Esophagus (tissue), 2 donors: ENCODE measurements around the gene LONP1. TPM values are rescaled to one million over a fixed set of nuclear protein-coding genes. Genes with fewer than 3 reads are reported as not detected.
"Not testable (repeated sequence)": the region's sequence is repeated elsewhere in the genome, so short reads cannot be mapped to it uniquely, and the experiment has no call there.

ENCODE experiments used
- H3K27ac ChIP-seq, 2 donors: one replicate each; pipeline ENCODE4 v1.5.1; 2013; ENCODE audit warnings: low read depth in 2 of 2, mild to moderate bottlenecking in 2 of 2, inconsistent platforms in 1 of 2, low read length in 1 of 2, moderate library complexity in 1 of 2
- H3K27me3 ChIP-seq, 2 donors: one replicate each; pipeline ENCODE4 v1.6.1; 2013; ENCODE audit warnings: low read length in 2 of 2, control low read depth in 1 of 2, mild to moderate bottlenecking in 1 of 2; ENCODE audit not compliant: insufficient read depth in 2 of 2, control insufficient read depth in 1 of 2
- H3K36me3 ChIP-seq, 2 donors: one replicate each; pipeline ENCODE4 v1.6.1; 2013; ENCODE audit warnings: low read length in 1 of 2; ENCODE audit not compliant: control insufficient read depth in 2 of 2, insufficient read depth in 2 of 2
- H3K4me1 ChIP-seq, 2 donors: one replicate each; pipeline ENCODE4 v1.6.1; 2013; ENCODE audit warnings: low read length in 1 of 2; ENCODE audit not compliant: control insufficient read depth in 2 of 2, insufficient read depth in 2 of 2
- H3K4me3 ChIP-seq, 2 donors: one replicate each; pipeline ENCODE4 v1.5.1; 2013; ENCODE audit warnings: low read length in 2 of 2, mild to moderate bottlenecking in 2 of 2, low read depth in 1 of 2, moderate library complexity in 1 of 2
- H3K9me3 ChIP-seq, 2 donors: one replicate each; pipeline ENCODE4 v1.6.1; 2013; ENCODE audit warnings: mild to moderate bottlenecking in 2 of 2, low read depth in 1 of 2, low read length in 1 of 2, moderate library complexity in 1 of 2; ENCODE audit not compliant: control insufficient read depth in 2 of 2, insufficient read depth in 1 of 2
- WGBS, 2 donors: extraction: QIAGEN DNeasy Blood & Tissue Kit; methylation state at CpG; one replicate each; pipeline ENCODE4 v1.1.7; 2013; 5-methylcytosine and 5-hydroxymethylcytosine counted together
- polyA plus RNA-seq, 2 donors: library from polyadenylated mRNA; stranded (reverse); fragments of 200-250 nt; gene quantifications; one replicate each; pipeline ENCODE4 v1.2.3, GENCODE V29; 2013
- donor health status: healthy with polysubstance abuse.
- donor health status: Bipolar disorder and iron deficiency.

The LONP1 gene, protein sequence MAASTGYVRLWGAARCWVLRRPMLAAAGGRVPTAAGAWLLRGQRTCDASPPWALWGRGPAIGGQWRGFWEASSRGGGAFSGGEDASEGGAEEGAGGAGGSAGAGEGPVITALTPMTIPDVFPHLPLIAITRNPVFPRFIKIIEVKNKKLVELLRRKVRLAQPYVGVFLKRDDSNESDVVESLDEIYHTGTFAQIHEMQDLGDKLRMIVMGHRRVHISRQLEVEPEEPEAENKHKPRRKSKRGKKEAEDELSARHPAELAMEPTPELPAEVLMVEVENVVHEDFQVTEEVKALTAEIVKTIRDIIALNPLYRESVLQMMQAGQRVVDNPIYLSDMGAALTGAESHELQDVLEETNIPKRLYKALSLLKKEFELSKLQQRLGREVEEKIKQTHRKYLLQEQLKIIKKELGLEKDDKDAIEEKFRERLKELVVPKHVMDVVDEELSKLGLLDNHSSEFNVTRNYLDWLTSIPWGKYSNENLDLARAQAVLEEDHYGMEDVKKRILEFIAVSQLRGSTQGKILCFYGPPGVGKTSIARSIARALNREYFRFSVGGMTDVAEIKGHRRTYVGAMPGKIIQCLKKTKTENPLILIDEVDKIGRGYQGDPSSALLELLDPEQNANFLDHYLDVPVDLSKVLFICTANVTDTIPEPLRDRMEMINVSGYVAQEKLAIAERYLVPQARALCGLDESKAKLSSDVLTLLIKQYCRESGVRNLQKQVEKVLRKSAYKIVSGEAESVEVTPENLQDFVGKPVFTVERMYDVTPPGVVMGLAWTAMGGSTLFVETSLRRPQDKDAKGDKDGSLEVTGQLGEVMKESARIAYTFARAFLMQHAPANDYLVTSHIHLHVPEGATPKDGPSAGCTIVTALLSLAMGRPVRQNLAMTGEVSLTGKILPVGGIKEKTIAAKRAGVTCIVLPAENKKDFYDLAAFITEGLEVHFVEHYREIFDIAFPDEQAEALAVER
- 10 to 100 TPM; 19.3 to 36.1 TPM for polyA plus RNA-seq

- peak within 1 kb of the TSS; percentile 83 to 87 for H3K4me3 ChIP-seq
- H3K36me3 ChIP-seq: no peaks in the 10 kb centered on the region
- WGBS, 2 donors: 0% methylated on average over 83 to 90 of the region's 90 CpGs
- peak within 1 kb of the TSS; percentile 92 to 93 for H3K27ac ChIP-seq
- H3K9me3 ChIP-seq: no peaks in the 10 kb centered on the region
- H3K4me1 ChIP-seq: peaks cover 2 to 4% of the 10 kb centered on the region in 2 donors
- no peaks in the 10 kb centered on the region for H3K27me3 ChIP-seq
Observed at GRCh38 chr19:5719961-5720790, at the start of gene LONP1, which contains the start of gene CATSPERD. Gene LONP1, minus strand, starts transcription at chr19:5720146. Its CDS starts 14 bp downstream, at chr19:5720132. Gene CATSPERD, plus strand, starts transcription at chr19:5720637. Its CDS starts 101 bp downstream, at chr19:5720738.

GRCh38 chr19:5767949-5768348, 48.0 kb upstream of the LONP1 start:
- Histone ChIP-seq H3K27ac (no peak overlapping the region), H3K4me1 (no peaks in the 10 kb centered on the region), H3K27me3 (no peaks in the 10 kb centered on the region), H3K36me3 (no peaks in the 10 kb centered on the region), H3K9me3 (no peaks in the 10 kb centered on the region), H3K4me3 (no peak overlapping the region)
- WGBS, 2 donors: 84 to 88% methylated on average over 10 of the region's 10 CpGs

DNA sequence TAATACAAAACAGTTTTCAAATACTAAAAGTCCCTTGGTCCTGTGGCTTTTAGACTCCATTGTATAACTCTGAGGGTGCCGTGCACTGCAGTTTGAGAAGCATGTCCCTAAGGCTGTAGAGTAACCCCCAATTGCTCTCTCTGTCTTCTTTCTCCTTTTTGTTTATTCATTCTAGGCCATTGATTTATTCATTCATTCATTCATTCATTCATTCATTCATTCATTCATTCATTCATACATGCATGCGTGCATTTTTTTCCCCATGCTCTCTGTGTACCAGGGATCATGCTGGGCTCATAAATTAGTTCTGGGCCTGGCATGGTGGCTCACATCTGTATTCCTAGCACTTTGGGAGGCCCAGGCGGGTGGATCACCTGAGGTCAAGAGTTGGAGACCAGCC, 45.3 kb upstream of the LONP1 start:
- WGBS, 2 donors: 87 to 93% methylated on average over 3 of the region's 3 CpGs
- H3K4me3 ChIP-seq: no peak overlapping the region
- no peaks in the 10 kb centered on the region for H3K9me3 ChIP-seq
- H3K36me3 ChIP-seq: no peaks in the 10 kb centered on the region
- H3K27me3 ChIP-seq: no peaks in the 10 kb centered on the region
- H3K27ac ChIP-seq: no peak overlapping the region
- no peaks in the 10 kb centered on the region for H3K4me1 ChIP-seq

DNA sequence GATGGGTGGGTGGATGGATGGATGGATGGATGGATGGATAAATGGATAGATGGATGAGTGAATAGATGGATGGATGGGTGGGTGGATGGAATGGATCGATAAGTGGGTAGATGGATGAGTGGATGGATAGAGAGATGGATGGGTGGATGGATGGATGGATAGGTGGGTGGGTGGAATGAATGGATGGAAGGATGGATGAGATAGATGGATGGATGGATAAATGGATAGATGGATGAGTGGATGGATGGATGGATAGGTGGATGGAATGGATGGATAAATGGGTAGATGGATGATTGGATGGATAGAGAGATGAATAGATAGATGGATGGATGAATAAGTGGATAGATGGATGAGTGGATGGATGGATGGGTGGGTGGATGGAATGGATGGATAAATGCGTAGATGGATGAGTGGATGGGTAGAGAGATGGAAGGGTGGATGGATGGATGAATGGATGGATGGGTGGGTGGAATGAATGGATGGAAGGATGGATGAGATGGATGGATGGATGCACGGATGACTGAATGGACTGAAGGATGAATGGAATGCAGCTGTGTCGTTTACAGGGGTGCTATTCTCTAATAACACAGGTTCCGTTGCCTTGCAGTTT, 42.8 kb upstream of the LONP1 start:
- Histone ChIP-seq H3K27me3 (no peaks in the 10 kb centered on the region), H3K4me1 (no peaks in the 10 kb centered on the region), H3K9me3 (no peaks in the 10 kb centered on the region), H3K27ac (no peak overlapping the region), H3K4me3 (no peak overlapping the region), H3K36me3 (no peaks in the 10 kb centered on the region)
- 94 to 95% methylated on average over 5 of the region's 5 CpGs for WGBS, 2 donors

DNA sequence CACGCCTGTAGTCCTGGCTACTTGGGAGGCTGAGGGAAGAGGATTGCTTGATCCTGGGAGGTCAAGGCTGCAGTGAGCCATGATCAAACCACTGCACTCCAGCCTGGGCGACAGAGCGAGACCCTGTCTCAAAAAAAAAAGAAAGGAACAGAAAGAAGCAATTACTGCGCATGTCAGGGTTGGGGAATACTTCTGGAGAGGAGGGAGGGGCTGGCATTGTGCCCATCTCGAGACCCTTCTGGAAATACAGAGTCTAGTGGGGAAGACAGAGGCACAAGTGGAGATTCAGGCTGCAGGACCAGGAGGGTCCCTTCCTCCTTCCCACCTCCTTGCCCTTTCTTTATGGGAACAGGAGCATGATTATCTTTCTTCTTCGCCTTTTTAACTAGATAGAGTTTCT, 33.8 kb upstream of the LONP1 start:
- Histone ChIP-seq H3K27ac (no peak overlapping the region), H3K4me1 (no peaks in the 10 kb centered on the region), H3K4me3 (no peak overlapping the region), H3K9me3 (no peaks in the 10 kb centered on the region), H3K27me3 (no peaks in the 10 kb centered on the region), H3K36me3 (no peaks in the 10 kb centered on the region)
- 74% methylated on average over 6 of the region's 6 CpGs for WGBS, 2 donors

GRCh38 chr19:5751709-5752108, 31.8 kb upstream of the LONP1 start:
- 78 to 86% methylated on average over 7 of the region's 7 CpGs for WGBS, 2 donors
- H3K27ac ChIP-seq: no peak overlapping the region

DNA sequence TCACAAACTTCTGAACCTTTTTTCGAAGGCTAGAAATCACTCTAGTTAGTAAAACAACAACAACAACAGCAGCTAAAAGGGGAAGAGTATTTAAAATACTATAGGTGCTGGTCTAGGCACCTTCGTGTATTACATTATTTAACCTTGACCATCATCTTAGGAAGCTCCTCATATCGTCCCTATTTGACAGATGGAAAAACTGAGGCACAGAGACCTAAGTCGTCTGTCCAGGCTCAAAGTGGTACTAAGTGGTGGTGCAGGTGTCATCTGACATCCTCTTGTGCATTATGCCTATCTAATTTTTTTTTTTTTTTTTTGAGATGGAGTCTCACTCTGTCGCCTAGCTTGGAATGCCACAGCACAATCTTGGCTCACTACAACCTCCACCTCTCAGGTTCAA, 29.6 kb upstream of the LONP1 start:
- no peak overlapping the region for H3K27ac ChIP-seq
- 84 to 88% methylated on average over 5 of the region's 5 CpGs for whole genome bisulfite sequencing, 2 donors
- no peaks in the 10 kb centered on the region for H3K27me3 ChIP-seq
- H3K9me3 ChIP-seq: no peaks in the 10 kb centered on the region
- H3K4me3 ChIP-seq: no peak overlapping the region
- no peaks in the 10 kb centered on the region for H3K4me1 ChIP-seq
- no peaks in the 10 kb centered on the region for H3K36me3 ChIP-seq

More at GRCh38 chr19:5751709-5752108, 31.8 kb upstream of the LONP1 start:
- no peaks in the 10 kb centered on the region for H3K36me3 ChIP-seq
- H3K27me3 ChIP-seq: no peaks in the 10 kb centered on the region
- no peaks in the 10 kb centered on the region for H3K9me3 ChIP-seq
- no peaks in the 10 kb centered on the region for H3K4me1 ChIP-seq
- no peak overlapping the region for H3K4me3 ChIP-seq

DNA sequence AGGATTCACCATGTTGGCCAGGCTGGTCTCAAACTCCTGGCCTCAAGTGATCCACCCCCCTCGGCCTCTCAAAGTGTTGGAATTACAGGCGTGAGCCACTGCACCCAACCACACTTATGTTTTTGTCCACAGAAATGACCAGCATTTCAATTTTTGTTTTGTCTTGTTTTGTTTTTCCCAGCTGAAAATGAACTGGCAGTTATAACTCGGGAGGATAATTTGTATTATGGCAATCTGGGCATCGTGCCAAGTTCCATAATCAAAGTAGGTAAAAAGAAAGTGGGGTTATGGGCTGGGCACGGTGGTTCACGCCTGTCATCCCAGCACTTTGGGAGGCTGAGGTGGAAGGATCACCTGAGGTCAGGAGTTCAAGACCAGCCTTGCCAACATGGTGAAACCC, 29.0 kb upstream of the LONP1 start:
- not testable (repeated sequence) for H3K4me3 ChIP-seq, H3K4me1 ChIP-seq, H3K27ac ChIP-seq, H3K27me3 ChIP-seq, H3K9me3 ChIP-seq, H3K36me3 ChIP-seq
- 20 to 28% methylated on average over 6 of the region's 6 CpGs for WGBS, 2 donors

- H3K4me1 ChIP-seq: not testable (repeated sequence)
Observed at GRCh38 chr19:5744999-5745398, 25.1 kb upstream of the LONP1 start.

More at GRCh38 chr19:5744999-5745398, 25.1 kb upstream of the LONP1 start:
- H3K4me3 ChIP-seq, H3K36me3 ChIP-seq, H3K27me3 ChIP-seq, H3K27ac ChIP-seq, H3K9me3 ChIP-seq: not testable (repeated sequence)
- 77 to 87% methylated on average over 10 of the region's 10 CpGs for WGBS, 2 donors
